Kidney (tissue), 22 donors: Measurements from ENCODE around the gene TXN. TPM values are rescaled to one million over a fixed set of nuclear protein-coding genes. Genes with fewer than 3 reads are reported as not detected.

Experiments used
- DNase-seq, 5 donors: peaks; one replicate each; pipeline ENCODE4 v3.0.0-alpha.2; 2013 to 2020
- FAIRE-seq: peaks from 2 replicates; lab custom pipeline; 2012; peaks lifted over from hg19 to GRCh38; lab: Jason Lieb, UNC
- H3K27ac ChIP-seq, 2 donors: one replicate each; pipeline ENCODE4 v1.7.0; 2013; ENCODE audit warnings: low read depth in 2 of 2, low read length in 2 of 2, inconsistent platforms in 1 of 2
- H3K27me3 ChIP-seq: one replicate; pipeline ENCODE4 v1.7.1; 2013; ENCODE audit warnings: low read length, inconsistent platforms; ENCODE audit not compliant: control insufficient read depth, insufficient read depth
- H3K36me3 ChIP-seq, 3 donors: one replicate each; pipeline versions ENCODE4 v1.7.0 to v1.7.1; 2013; ENCODE audit warnings: low read length in 3 of 3, control low read depth in 1 of 3, inconsistent platforms in 1 of 3; ENCODE audit not compliant: insufficient read depth in 3 of 3, control insufficient read depth in 2 of 3
- H3K4me1 ChIP-seq, 3 donors: one replicate each; pipeline versions ENCODE4 v1.7.0 to v1.7.1; 2013; ENCODE audit warnings: low read length in 3 of 3, inconsistent platforms in 1 of 3, low read depth in 1 of 3; ENCODE audit not compliant: control insufficient read depth in 2 of 3, insufficient read depth in 2 of 3
- H3K4me3 ChIP-seq, 3 donors: one replicate each; pipeline versions ENCODE4 v1.7.0 to v1.8.1; 2013; ENCODE audit warnings: low read length in 3 of 3, control low read depth in 1 of 3, inconsistent platforms in 1 of 3
- H3K9ac ChIP-seq, 3 donors: one replicate each; pipeline versions ENCODE4 v1.7.0 to v1.7.1; 2013; ENCODE audit warnings: low read length in 3 of 3, control low read depth in 1 of 3, inconsistent platforms in 1 of 3
- H3K9me3 ChIP-seq, 3 donors: one replicate each; pipeline versions ENCODE4 v1.7.0 to v1.7.1; 2013; ENCODE audit warnings: low read length in 3 of 3, control low read depth in 1 of 3, inconsistent platforms in 1 of 3; ENCODE audit not compliant: control insufficient read depth in 2 of 3, insufficient read depth in 1 of 3
- intact Hi-C: fragments of 100-400 bp; cut with DNase I; formaldehyde crosslinking; loops from one replicate; pipeline ENCODE4 v1.11.1; 2022
- long read RNA-seq, 10 donors: library from polyadenylated mRNA in 1 of 10; unstranded in 1 of 10; transcript quantifications; one replicate each; pipeline ENCODE4 v2.0.0 and lab custom pipeline, GENCODE V29; 2021 to 2026
- polyA plus RNA-seq: library from polyadenylated mRNA; stranded (reverse); fragments of 350-450 nt; fragmentation: Illumina TruSeq; extraction: RNeasy Lipid Tissue Mini Kit (QIAGEN cat#74804); gene quantifications from one replicate; pipeline ENCODE4 v1.2.3, GENCODE V29; 2014; ENCODE audit warnings: low read depth, low replicate concordance; ENCODE audit not compliant: insufficient read depth
- total RNA-seq: library from RNA; stranded (reverse); fragmentation: NEBNext Ultra II Directional; extraction: Animal tissue kit (Norgen Biotek cat#: 25700); gene quantifications from one replicate; pipeline ENCODE4 v1.2.1, GENCODE V29; 2021
- TF ChIP-seq, protein P1 (sequence below): IDR thresholded peaks from 3 replicates; pipeline ENCODE4 v1.5.1; 2012; ENCODE audit warnings: mild to moderate bottlenecking, moderate library complexity, borderline replicate concordance; ENCODE audit not compliant: insufficient read depth; ENCODE audit errors: extremely low read depth
- donor health status: control.
- donor health status: control.
- donor health status: control.
- donor health status: control.
- donor health status: control.
- donor health status: DM: yes; HTN: yes; CAD: no.
- donor health status: Normal renal cell carcinoma (clear cell type).

Gene TXN
- total RNA-seq (145 TPM), polyA plus RNA-seq (541 TPM)
- long read RNA-seq, donor 1, transcript TXN-202 (5 exons, 869 nt) = major isoform, 200 of 227 reads
- long read RNA-seq, donor 1, partial matches to known transcripts = 23 of 227 reads
- long read RNA-seq, donor 1, other reads (novel, unspliced or antisense) = 0 of 227 reads
- long read RNA-seq, donor 2, transcript TXN-202 (5 exons, 869 nt) = major isoform, 290 of 308 reads
- long read RNA-seq, donor 2, partial matches to known transcripts = 15 of 308 reads
- long read RNA-seq, donor 2, other reads (novel, unspliced or antisense) = 0 of 308 reads
- long read RNA-seq, donor 3, transcript TXN-202 (5 exons, 869 nt) = major isoform, 358 of 391 reads
- long read RNA-seq, donor 3, partial matches to known transcripts = 20 of 391 reads
- long read RNA-seq, donor 3, other reads (novel, unspliced or antisense) = 7 of 391 reads
- long read RNA-seq, donor 4, transcript TXN-202 (5 exons, 869 nt) = major isoform, 164 of 177 reads
- long read RNA-seq, donor 4, partial matches to known transcripts = 10 of 177 reads
- long read RNA-seq, donor 4, other reads (novel, unspliced or antisense) = 0 of 177 reads
- long read RNA-seq, donor 5, transcript TXN-202 (5 exons, 869 nt) = major isoform, 18 of 18 reads
- long read RNA-seq, donor 5, partial matches to known transcripts = 0 of 18 reads
- long read RNA-seq, donor 5, other reads (novel, unspliced or antisense) = 0 of 18 reads
- long read RNA-seq, donor 6, transcript TXN-202 (5 exons, 869 nt) = major isoform, 754 of 836 reads
- long read RNA-seq, donor 6, transcript TXN-203 (2 exons, 540 nt) = minor isoform, 13 of 836 reads
- long read RNA-seq, donor 6, partial matches to known transcripts = 54 of 836 reads
- long read RNA-seq, donor 6, other reads (novel, unspliced or antisense) = 14 of 836 reads
- long read RNA-seq, donor 7, transcript TXN-202 (5 exons, 869 nt) = major isoform, 65 of 66 reads
- long read RNA-seq, donor 7, partial matches to known transcripts = 0 of 66 reads
- long read RNA-seq, donor 7, other reads (novel, unspliced or antisense) = 0 of 66 reads
- long read RNA-seq, donor 8, transcript TXN-202 (5 exons, 869 nt) = major isoform, 261 of 296 reads
- long read RNA-seq, donor 8, partial matches to known transcripts = 33 of 296 reads
- long read RNA-seq, donor 8, other reads (novel, unspliced or antisense) = 0 of 296 reads
- long read RNA-seq, donor 9, transcript TXN-202 (5 exons, 869 nt) = major isoform, 241 of 261 reads
- long read RNA-seq, donor 9, partial matches to known transcripts = 16 of 261 reads
- long read RNA-seq, donor 9, other reads (novel, unspliced or antisense) = 0 of 261 reads
- long read RNA-seq, donor 10, transcript TXN-203 (2 exons, 540 nt) = minor isoform, 5 of 267 reads
- long read RNA-seq, donor 10, transcript TXN-202 (5 exons, 869 nt) = major isoform, 210 of 267 reads
- long read RNA-seq, donor 10, partial matches to known transcripts = 52 of 267 reads
- long read RNA-seq, donor 10, other reads (novel, unspliced or antisense) = 0 of 267 reads

DNA sequence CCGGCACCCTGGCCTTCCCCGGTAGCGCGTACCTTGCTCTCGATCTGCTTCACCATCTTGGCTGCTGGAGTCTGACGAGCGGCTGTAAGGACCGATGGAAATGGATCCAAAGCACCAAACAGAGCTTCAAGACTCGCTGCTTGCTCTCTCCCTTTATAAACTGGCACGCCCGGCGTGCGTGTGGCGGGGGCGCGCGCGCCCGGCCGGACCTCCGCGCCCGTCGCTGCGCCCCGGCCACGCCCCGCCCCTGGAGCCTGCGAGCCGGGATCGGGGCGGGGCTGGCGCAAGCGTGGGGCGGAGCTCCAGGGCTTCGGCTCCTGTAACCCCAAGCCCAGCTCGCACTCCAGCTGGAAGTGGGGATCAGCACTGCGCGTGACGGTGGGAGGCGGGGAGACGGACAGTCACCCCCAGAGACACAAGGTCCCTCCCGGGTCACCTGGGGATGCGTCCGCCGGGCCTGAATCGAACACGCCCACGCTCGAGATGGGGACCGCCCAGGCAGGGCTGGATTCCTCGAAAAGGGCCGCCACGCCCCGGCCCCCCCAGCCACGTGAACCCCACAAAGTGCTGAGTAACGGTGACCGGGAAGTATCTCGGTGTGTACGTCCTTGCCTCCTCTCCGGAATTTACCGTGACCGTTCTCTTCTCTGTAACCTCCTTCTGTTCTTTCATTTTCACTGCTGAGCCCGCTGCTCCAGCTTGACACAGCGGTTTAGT lies at the start of gene TXN:
Gene TXN (minus strand): TSS at position 128 of the 717 bp plus-strand sequence. CDS start 72 bp downstream, at position 56.
- intact Hi-C loops = no loop called here
- H3K9ac ChIP-seq = peak within 1 kb of the TSS; percentile 85 to 90 (median 88)
- no peaks in the 10 kb centered on the region for H3K36me3 ChIP-seq
- H3K27ac ChIP-seq = peak within 1 kb of the TSS; percentile 61 to 93
- no peaks in the 10 kb centered on the region for H3K9me3 ChIP-seq
- H3K4me1 ChIP-seq = peaks cover 0 to 15% (median 7%) of the 10 kb centered on the region in 3 donors
- H3K4me3 ChIP-seq = peak within 1 kb of the TSS; percentile 87 to 92 (median 89)
- FAIRE-seq (no peak), DNase-seq (peak; percentile 89 to 97 (median 93))
- H3K27me3 ChIP-seq = no peaks in the 10 kb centered on the region
- TF ChIP-seq, protein P1, sequence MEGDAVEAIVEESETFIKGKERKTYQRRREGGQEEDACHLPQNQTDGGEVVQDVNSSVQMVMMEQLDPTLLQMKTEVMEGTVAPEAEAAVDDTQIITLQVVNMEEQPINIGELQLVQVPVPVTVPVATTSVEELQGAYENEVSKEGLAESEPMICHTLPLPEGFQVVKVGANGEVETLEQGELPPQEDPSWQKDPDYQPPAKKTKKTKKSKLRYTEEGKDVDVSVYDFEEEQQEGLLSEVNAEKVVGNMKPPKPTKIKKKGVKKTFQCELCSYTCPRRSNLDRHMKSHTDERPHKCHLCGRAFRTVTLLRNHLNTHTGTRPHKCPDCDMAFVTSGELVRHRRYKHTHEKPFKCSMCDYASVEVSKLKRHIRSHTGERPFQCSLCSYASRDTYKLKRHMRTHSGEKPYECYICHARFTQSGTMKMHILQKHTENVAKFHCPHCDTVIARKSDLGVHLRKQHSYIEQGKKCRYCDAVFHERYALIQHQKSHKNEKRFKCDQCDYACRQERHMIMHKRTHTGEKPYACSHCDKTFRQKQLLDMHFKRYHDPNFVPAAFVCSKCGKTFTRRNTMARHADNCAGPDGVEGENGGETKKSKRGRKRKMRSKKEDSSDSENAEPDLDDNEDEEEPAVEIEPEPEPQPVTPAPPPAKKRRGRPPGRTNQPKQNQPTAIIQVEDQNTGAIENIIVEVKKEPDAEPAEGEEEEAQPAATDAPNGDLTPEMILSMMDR = no peak

DNA sequence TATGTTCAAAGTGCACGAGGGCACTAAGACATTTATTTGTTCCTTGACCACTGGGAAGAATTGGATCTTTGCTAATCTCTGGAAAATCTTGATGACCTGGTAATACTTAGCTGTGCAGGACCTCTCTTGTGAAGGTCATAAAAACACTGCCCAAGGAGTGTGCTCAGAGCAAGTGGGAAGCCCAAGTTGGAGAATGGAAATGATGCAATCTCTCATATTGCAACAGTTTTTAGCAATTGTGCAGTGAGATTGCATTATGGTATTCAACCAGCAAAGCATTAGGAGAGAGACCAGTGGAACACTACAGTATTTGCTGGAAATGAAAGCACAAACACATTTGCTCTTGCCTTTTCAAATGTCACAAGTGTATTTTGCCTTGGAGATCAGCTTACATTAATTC lies 46.8 kb upstream of the TXN start:
- no peaks in the 10 kb centered on the region for H3K9me3 ChIP-seq
- H3K4me3 ChIP-seq = no peak overlapping the region
- TF ChIP-seq, protein P1 = no peak
- FAIRE-seq (no peak), DNase-seq (no peak)
- no peak overlapping the region for H3K27ac ChIP-seq
- no peaks in the 10 kb centered on the region for H3K4me1 ChIP-seq
- H3K9ac ChIP-seq = no peak overlapping the region
- H3K27me3 ChIP-seq = no peaks in the 10 kb centered on the region
- intact Hi-C loops = no loop called here
- H3K36me3 ChIP-seq = no peaks in the 10 kb centered on the region

DNA sequence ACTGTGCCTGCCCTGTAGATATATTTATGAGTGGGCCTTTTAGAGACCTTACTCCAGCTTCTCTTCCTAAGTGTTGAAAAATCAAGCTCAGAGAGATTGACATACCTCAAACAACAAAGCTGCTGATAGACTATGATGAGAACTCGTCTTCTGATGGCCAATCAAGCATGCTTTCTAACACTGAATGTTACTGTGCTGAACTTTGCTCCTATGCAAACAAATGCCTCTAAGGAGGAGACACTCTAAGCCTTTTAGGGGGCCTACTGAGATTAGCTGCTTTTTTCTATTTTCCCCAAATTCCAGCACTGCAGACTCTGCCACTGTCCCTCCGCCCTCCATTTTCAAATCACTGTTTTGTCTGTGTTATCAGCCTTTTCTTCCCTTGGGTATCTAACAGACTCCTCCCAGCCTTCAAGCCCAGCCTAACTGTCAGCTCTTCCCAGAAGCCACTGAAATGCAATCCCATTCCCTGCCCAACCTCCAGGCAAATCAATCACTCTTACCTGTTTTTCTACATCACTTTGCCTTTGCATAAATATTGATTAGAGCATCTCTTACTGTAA lies 41.8 kb upstream of the TXN start:
- Histone ChIP-seq H3K4me1 (no peaks in the 10 kb centered on the region), H3K27ac (no peak overlapping the region), H3K36me3 (no peaks in the 10 kb centered on the region), H3K4me3 (no peak overlapping the region), H3K9ac (no peak overlapping the region), H3K9me3 (no peaks in the 10 kb centered on the region), H3K27me3 (no peaks in the 10 kb centered on the region)
- intact Hi-C loops = no loop called here
- TF ChIP-seq, protein P1 = no peak
- FAIRE-seq (no peak), DNase-seq (no peak)
